ENCODE measurements around the gene GABRB1.

Gene GABRB1

DNA sequence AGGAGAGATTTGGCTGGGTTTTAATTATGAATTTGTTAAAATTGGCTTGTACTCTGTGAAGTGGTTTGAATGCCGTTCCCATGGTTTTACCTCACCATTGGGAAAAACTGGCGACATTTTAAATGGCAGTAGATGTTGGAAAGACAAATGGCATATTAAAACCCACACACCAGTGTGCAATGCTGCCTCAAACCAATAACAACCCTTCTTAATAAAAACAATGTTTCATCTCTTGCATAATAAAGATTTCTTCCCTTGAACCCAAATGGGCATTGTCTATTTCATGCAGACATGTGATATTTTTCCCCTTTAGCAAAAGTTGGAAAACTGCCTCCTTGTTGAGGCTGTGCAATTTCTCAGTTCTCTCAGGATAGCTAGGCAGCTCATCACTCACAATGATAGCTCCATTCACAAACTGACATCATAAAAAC lies 33.7 kb downstream of the GABRB1 start:
- WGBS = 94% methylated on average over 2 of the region's 2 CpGs

DNA sequence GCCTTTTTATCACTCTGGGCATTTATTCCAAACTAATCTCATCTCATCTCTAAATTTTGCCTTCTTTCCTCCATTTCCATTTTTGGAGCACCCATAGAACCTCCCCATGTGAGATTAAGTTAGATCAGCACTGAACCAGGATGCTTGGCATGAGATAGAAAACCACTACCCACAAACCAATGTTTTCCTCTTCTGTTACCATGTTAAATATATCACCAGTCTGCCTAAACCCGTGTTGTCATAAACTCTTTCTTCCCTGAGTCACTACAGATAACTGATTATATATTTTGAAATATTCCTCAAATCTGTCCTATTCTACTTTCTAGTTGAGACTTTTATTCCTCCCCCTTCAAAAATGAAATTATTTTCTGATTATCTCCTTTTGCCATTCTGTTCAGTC lies 37.6 kb downstream of the GABRB1 start:
- Histone ChIP-seq H2BK5ac (ENCODE audit: low read depth, low read length, poor library complexity, severe bottlenecking) (peak overlapping the region; percentile 4), H3K9ac (ENCODE audit: low read length) (no peak overlapping the region), H2BK120ac (ENCODE audit: low read depth, low read length) (no peak overlapping the region), H3K79me1 (replicated peaks; ENCODE audit: low read length, poor library complexity, severe bottlenecking) (no peaks in the 10 kb centered on the region), H2BK15ac (ENCODE audit: low read depth, poor library complexity, severe bottlenecking) (no peak overlapping the region), H2BK12ac (ENCODE audit: low read length in 2 of 2) (no peak overlapping the region), H3K23ac (ENCODE audit: low read length in 2 of 2) (no peak overlapping the region), H3K4me2 (ENCODE audit: low read length, poor library complexity, severe bottlenecking) (no peak overlapping the region), H3K36me3 (ENCODE audit: control insufficient read depth in 1 of 2, insufficient read depth in 2 of 2, low read depth in 1 of 2, low read length in 2 of 2) (no peaks in the 10 kb centered on the region), H4K8ac (ENCODE audit: low read length) (no peak overlapping the region), H2AK5ac (ENCODE audit: low read length, severe bottlenecking) (no peak overlapping the region), H4K91ac (ENCODE audit: low read length) (no peak overlapping the region), H2AFZ (ENCODE audit: low read depth, low read length) (no peak overlapping the region), H3K4ac (ENCODE audit: low read depth in 1 of 2, low read length in 2 of 2) (no peak overlapping the region), H3K27me3 (ENCODE audit: control insufficient read depth in 1 of 2, insufficient read depth in 1 of 2, low read length in 2 of 2) (peaks cover 0 to 5% of the 10 kb centered on the region in 2 experiments), H3K9me3 (ENCODE audit: control insufficient read depth, low read length) (no peaks in the 10 kb centered on the region), H3K27ac (ENCODE audit: low read length, poor library complexity, severe bottlenecking) (no peak overlapping the region), H3K14ac (ENCODE audit: low read length in 2 of 2) (no peak overlapping the region), H3K4me3 (ENCODE audit: insufficient read depth in 1 of 2, low read depth in 1 of 2, low read length in 2 of 2) (no peak overlapping the region), H3K4me1 (ENCODE audit: control insufficient read depth, insufficient read depth, low read depth, low read length) (no peaks in the 10 kb centered on the region), H3K18ac (ENCODE audit: low read depth in 1 of 2, low read length in 2 of 2) (no peak overlapping the region)
- 80% methylated on average over 1 of the region's 1 CpG for WGBS
- no peak for DNase-seq

More for the DNA sequence above, 33.7 kb downstream of the GABRB1 start:
- Histone ChIP-seq H2AK5ac (ENCODE audit: low read length, severe bottlenecking) (no peak overlapping the region), H3K9ac (ENCODE audit: low read length) (no peak overlapping the region), H3K4me2 (ENCODE audit: low read length, poor library complexity, severe bottlenecking) (no peak overlapping the region), H3K9me3 (ENCODE audit: control insufficient read depth, low read length) (no peaks in the 10 kb centered on the region), H3K14ac (ENCODE audit: low read length in 2 of 2) (no peak overlapping the region), H3K79me1 (replicated peaks; ENCODE audit: low read length, poor library complexity, severe bottlenecking) (no peaks in the 10 kb centered on the region), H3K36me3 (ENCODE audit: control insufficient read depth in 1 of 2, insufficient read depth in 2 of 2, low read depth in 1 of 2, low read length in 2 of 2) (no peaks in the 10 kb centered on the region), H2BK15ac (ENCODE audit: low read depth, poor library complexity, severe bottlenecking) (no peak overlapping the region), H3K27me3 (ENCODE audit: control insufficient read depth in 1 of 2, insufficient read depth in 1 of 2, low read length in 2 of 2) (peaks cover 0 to 5% of the 10 kb centered on the region in 2 experiments), H4K8ac (ENCODE audit: low read length) (no peak overlapping the region), H3K18ac (ENCODE audit: low read depth in 1 of 2, low read length in 2 of 2) (no peak overlapping the region), H2AFZ (ENCODE audit: low read depth, low read length) (no peak overlapping the region), H3K4ac (ENCODE audit: low read depth in 1 of 2, low read length in 2 of 2) (no peak overlapping the region), H2BK120ac (ENCODE audit: low read depth, low read length) (no peak overlapping the region), H3K27ac (ENCODE audit: low read length, poor library complexity, severe bottlenecking) (no peak overlapping the region), H2BK12ac (ENCODE audit: low read length in 2 of 2) (no peak overlapping the region), H3K4me3 (ENCODE audit: insufficient read depth in 1 of 2, low read depth in 1 of 2, low read length in 2 of 2) (no peak overlapping the region), H2BK5ac (ENCODE audit: low read depth, low read length, poor library complexity, severe bottlenecking) (no peak overlapping the region), H4K91ac (ENCODE audit: low read length) (no peak overlapping the region), H3K4me1 (ENCODE audit: control insufficient read depth, insufficient read depth, low read depth, low read length) (no peaks in the 10 kb centered on the region), H3K23ac (ENCODE audit: low read length in 2 of 2) (no peak overlapping the region)
- no peak for DNase-seq

DNA sequence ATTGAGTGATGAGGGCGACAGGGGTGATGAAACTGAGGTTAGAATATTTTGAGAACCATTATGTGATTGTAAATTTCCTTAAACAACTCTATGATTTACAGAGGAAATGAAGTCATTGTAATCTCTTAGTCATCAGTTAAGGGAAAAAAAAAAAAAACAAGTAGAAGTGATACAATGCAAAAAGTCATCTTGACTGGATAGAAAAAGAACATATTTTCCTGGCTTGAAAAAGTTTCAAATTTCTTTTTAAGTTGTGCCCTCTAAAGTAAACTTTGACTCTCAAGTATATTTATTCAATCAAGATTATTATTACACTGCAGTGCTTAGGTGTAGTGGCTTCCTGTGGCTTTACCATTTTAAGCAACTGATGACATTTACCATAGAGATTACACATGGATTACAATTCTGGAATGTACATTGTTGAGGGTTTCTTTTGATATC lies 40.6 kb downstream of the GABRB1 start:
- Histone ChIP-seq H2AK5ac (ENCODE audit: low read length, severe bottlenecking) (no peak overlapping the region), H2BK120ac (ENCODE audit: low read depth, low read length) (no peak overlapping the region), H2AFZ (ENCODE audit: low read depth, low read length) (no peak overlapping the region), H2BK15ac (ENCODE audit: low read depth, poor library complexity, severe bottlenecking) (no peak overlapping the region), H3K4me2 (ENCODE audit: low read length, poor library complexity, severe bottlenecking) (no peak overlapping the region), H3K4me3 (ENCODE audit: insufficient read depth in 1 of 2, low read depth in 1 of 2, low read length in 2 of 2) (no peak overlapping the region), H3K27me3 (ENCODE audit: control insufficient read depth in 1 of 2, insufficient read depth in 1 of 2, low read length in 2 of 2) (peaks cover 0 to 2% of the 10 kb centered on the region in 2 experiments), H3K14ac (ENCODE audit: low read length in 2 of 2) (no peak overlapping the region), H3K23ac (ENCODE audit: low read length in 2 of 2) (no peak overlapping the region), H3K9ac (ENCODE audit: low read length) (no peak overlapping the region), H3K4ac (ENCODE audit: low read depth in 1 of 2, low read length in 2 of 2) (no peak overlapping the region), H3K36me3 (ENCODE audit: control insufficient read depth in 1 of 2, insufficient read depth in 2 of 2, low read depth in 1 of 2, low read length in 2 of 2) (no peaks in the 10 kb centered on the region), H3K4me1 (ENCODE audit: control insufficient read depth, insufficient read depth, low read depth, low read length) (no peaks in the 10 kb centered on the region), H3K18ac (ENCODE audit: low read depth in 1 of 2, low read length in 2 of 2) (no peak overlapping the region), H2BK12ac (ENCODE audit: low read length in 2 of 2) (no peak overlapping the region), H2BK5ac (ENCODE audit: low read depth, low read length, poor library complexity, severe bottlenecking) (no peak overlapping the region), H3K9me3 (ENCODE audit: control insufficient read depth, low read length) (no peaks in the 10 kb centered on the region), H4K8ac (ENCODE audit: low read length) (no peak overlapping the region), H3K79me1 (replicated peaks; ENCODE audit: low read length, poor library complexity, severe bottlenecking) (no peaks in the 10 kb centered on the region), H4K91ac (ENCODE audit: low read length) (no peak overlapping the region), H3K27ac (ENCODE audit: low read length, poor library complexity, severe bottlenecking) (peak overlapping the region; percentile 51)
- WGBS = 0% methylated on average over 1 of the region's 1 CpG
- peak; percentile 80 for DNase-seq

DNA sequence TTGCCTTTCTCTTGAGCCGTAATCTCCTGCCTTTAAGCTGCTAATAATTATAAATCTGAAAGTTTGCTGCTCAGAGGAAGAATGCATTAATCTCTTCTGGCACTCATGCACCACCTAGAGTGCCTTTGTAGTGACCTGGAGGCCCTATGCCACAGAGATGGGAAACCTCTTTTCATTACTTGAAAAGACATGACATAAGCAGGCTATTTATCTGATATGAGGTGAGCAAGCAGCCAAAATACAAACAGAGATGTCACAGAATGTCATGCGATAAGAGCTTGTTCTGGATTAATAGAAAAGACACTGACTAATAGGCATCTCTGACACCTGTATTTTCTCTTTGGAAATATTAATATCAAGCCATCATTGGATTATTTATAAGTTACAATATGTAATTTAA lies 42.3 kb downstream of the GABRB1 start:
- no peak overlapping the region for H3K4ac ChIP-seq (ENCODE audit: low read depth in 1 of 2, low read length in 2 of 2)
- H2BK5ac ChIP-seq (ENCODE audit: low read depth, low read length, poor library complexity, severe bottlenecking) = no peak overlapping the region
- no peak overlapping the region for H3K4me2 ChIP-seq (ENCODE audit: low read length, poor library complexity, severe bottlenecking)
- H3K27ac ChIP-seq (ENCODE audit: low read length, poor library complexity, severe bottlenecking) = no peak overlapping the region
- H2BK15ac ChIP-seq (ENCODE audit: low read depth, poor library complexity, severe bottlenecking) = no peak overlapping the region
- no peak overlapping the region for H3K4me3 ChIP-seq (ENCODE audit: insufficient read depth in 1 of 2, low read depth in 1 of 2, low read length in 2 of 2)
- no peak overlapping the region for H2AFZ ChIP-seq (ENCODE audit: low read depth, low read length)
- no peak overlapping the region for H2AK5ac ChIP-seq (ENCODE audit: low read length, severe bottlenecking)
- no peak overlapping the region for H4K91ac ChIP-seq (ENCODE audit: low read length)
- no peak overlapping the region for H3K23ac ChIP-seq (ENCODE audit: low read length in 2 of 2)
- H3K36me3 ChIP-seq (ENCODE audit: control insufficient read depth in 1 of 2, insufficient read depth in 2 of 2, low read depth in 1 of 2, low read length in 2 of 2) = no peaks in the 10 kb centered on the region
- no peaks in the 10 kb centered on the region for H3K79me1 ChIP-seq (replicated peaks; ENCODE audit: low read length, poor library complexity, severe bottlenecking)
- no peak overlapping the region for H3K14ac ChIP-seq (ENCODE audit: low read length in 2 of 2)
- WGBS = 89% methylated on average over 1 of the region's 2 CpGs
- no peaks in the 10 kb centered on the region for H3K27me3 ChIP-seq (ENCODE audit: control insufficient read depth in 1 of 2, insufficient read depth in 1 of 2, low read length in 2 of 2)
- H3K9ac ChIP-seq (ENCODE audit: low read length) = no peak overlapping the region
- no peak overlapping the region for H4K8ac ChIP-seq (ENCODE audit: low read length)
- no peaks in the 10 kb centered on the region for H3K9me3 ChIP-seq (ENCODE audit: control insufficient read depth, low read length)
- H2BK120ac ChIP-seq (ENCODE audit: low read depth, low read length) = no peak overlapping the region
- no peaks in the 10 kb centered on the region for H3K4me1 ChIP-seq (ENCODE audit: control insufficient read depth, insufficient read depth, low read depth, low read length)
- peak overlapping the region in 1 of 2 experiments; percentile 3 for H3K18ac ChIP-seq (ENCODE audit: low read depth in 1 of 2, low read length in 2 of 2)
- no peak for DNase-seq
- H2BK12ac ChIP-seq (ENCODE audit: low read length in 2 of 2) = peak overlapping the region in 1 of 2 experiments; percentile 52
